NCI-H226 (cell line): ENCODE measurements around the gene FNDC3B.

Experiments
- DNase-seq: peaks from one replicate; pipeline ENCODE4 v3.0.0-alpha.2; 2015

FNDC3B gene

DNA sequence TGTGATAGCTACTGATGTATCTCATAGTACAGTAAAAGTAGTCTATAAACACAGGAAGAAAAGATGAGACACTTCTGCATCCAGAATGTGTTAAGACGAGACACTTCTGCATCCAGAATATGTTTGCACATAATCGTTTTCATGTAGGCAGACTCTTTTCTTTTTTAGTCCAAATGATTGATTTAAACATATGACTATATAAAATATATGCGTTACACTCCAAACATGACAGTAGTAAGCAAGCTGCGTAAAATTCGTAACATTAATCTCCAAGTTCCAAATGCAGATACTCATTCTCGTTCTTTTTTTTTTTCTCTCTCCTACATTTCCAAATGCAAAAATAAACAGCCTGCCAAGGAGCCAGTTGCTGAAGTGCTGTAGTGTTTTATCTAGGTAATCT, 82.6 kb downstream of the FNDC3B start:
- no peak for DNase-seq

DNA sequence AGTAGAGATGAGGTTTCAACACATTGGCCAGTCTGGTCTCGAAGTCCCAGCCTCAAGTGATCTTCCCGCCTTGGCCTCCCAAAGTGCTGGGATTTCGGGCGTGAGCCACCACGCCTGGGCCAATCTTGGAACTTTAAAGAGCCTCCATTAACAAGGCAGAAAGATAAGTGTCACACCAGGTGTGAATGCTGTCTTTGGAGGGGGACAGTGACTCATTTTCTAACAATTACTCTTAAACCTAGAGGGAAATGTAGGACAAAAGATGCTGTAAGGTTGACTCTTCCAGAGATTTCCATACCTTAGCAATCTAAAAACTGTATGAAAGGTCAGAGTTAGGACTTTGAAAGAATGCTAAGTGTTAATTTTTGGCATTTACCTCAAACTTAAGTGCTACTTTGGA, 84.9 kb downstream of the FNDC3B start:
- no peak for DNase-seq

DNA sequence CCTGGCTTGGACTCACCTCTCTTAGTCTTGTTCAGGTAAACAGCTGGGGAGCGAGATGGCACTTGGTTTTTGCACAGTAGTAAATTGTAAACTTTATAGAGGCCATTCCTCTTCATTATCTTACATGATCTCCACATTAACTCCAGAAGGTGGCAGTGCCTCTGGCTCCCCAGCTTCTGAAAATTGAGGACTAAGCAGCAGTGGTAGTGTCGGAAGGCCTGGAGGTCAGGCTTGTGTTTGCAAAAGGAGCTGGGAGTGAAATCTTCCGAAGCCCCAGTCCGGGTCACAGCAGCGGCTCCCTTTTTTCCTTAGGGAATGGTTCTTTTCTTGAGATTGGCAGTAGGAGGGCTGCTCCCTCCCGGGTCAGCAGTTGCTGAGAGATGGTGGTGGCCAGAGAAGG, 85.7 kb downstream of the FNDC3B start:
- DNase-seq, result no peak

DNA sequence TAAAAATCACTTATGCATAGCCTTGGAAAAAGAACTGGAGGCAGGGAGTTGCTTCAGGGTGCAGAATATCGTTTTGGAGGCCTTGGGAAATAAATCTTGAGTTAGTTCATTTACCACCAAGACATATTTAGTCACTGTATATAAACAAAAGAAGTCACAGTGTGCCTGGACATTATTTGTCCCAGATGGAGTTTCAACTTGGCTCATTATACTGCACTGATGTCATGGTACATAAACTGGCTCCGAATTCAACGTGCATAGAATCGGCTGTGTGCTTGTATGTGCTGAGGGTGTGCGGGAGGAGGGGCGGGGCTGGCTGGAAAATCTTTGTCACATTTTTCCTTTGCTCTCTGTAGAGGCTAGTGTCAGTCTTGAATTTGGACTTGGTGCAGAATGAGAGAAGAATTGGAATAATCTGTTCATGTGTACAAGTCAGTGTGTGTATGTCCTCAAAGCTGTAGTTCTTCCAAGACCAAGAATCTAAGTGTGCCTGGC, 86.6 kb downstream of the FNDC3B start:
- DNase-seq, result no peak

DNA sequence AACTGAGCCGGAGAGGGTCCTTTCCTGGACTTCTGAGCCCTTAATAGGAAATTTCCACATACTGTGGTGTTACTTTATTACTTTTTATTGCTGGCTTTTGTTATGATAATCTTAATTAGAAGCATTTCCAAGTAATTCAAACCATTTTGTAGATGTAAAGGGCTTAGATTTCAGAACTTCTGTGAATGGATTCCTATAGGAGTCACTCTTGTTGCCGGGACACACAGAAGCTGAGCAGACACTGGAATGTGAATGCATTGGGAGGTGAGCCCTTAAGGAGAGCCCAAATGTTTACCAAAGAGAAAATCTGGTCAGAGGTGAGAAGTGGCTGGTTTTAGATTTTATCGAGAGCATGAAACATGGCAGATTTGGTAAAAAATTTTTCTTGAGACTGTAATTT, 87.4 kb downstream of the FNDC3B start:
- no peak for DNase-seq

DNA sequence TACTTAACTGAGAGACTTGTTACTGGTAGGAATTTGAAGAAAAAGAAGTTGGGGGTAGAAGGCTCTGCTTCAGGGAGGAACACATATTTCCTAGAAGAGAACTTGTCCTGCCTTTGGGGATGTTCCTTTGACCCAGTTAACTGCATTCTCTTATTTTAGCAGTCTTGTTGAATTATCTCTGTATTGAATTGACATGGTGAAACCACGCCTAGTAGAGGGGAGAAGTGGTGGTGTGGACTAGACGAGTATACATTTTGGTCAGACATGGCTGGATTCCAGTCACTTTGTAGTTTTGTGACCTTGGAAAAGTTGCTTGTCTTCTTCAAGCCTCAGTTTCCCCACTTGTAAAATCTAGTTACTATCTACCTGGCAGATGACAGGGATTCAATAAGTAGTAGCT, 87.8 kb downstream of the FNDC3B start:
- DNase-seq, result no peak

DNA sequence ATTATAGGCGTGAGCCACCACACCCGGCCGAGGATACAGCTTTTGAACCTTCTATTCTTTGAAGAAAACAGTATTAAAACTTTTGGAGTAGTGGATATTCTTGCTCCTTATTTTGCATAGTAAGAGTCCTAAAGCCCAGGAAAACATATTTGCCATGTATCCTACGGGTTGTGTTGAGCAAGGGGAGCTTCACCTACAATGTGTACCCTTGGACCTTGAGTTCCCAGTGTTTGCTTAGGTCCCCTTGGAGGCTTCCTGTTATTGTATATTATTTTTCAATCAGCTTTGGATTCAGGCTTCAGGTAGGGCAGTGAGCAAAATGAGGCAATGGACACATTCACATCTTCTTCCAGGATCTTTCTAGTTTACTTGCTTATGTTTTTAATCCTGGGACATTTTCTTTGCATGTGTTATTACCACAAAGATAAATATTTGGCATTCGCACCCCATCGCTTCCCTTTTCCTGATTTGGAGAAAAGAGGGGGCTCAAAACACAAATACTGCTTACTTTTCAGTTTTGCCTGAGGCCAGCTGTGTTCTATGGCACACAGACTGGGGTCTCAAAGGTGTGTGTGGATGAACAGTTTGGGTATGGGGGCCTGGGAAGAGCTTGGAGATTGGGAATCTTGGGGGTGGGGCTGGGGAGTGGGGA, 88.7 kb downstream of the FNDC3B start:
- no peak for DNase-seq

DNA sequence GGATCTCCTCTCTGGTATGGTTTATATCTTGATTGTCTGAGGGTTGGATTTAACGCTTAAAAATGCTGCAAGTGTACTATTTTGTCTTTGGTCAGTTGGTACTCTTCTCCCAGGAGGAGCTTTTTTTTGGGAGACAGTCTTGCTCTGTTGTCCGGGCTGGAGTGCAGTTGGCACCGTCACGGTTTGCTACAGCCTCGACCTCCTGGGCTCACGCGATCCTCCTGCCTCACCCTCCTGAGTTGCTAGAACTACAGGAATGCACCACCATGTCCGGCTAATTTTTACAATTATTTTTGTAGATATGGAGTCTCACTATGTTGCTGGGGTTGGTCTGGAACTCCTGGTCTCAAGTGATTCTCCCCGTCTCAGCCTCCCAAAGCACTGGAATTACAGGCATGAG, 89.5 kb downstream of the FNDC3B start:
- DNase-seq, result no peak

DNA sequence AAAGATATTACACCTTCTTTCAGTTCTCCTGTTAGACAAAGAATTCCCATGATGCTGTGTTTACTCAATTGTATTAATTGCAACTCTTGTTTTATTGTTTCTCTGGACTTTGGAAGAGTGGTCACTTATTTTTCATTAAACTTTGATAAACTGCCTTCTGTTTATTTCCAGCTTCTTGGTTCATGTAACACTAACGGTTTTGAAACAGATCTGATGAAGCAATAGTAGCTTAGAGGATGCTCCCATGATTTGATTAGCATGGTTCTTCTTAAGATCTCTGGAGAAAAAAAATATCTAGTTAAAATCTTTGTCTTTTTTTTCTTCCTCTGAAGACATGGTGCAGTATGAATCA, 90.1 kb downstream of the FNDC3B start:
- no peak for DNase-seq

DNA sequence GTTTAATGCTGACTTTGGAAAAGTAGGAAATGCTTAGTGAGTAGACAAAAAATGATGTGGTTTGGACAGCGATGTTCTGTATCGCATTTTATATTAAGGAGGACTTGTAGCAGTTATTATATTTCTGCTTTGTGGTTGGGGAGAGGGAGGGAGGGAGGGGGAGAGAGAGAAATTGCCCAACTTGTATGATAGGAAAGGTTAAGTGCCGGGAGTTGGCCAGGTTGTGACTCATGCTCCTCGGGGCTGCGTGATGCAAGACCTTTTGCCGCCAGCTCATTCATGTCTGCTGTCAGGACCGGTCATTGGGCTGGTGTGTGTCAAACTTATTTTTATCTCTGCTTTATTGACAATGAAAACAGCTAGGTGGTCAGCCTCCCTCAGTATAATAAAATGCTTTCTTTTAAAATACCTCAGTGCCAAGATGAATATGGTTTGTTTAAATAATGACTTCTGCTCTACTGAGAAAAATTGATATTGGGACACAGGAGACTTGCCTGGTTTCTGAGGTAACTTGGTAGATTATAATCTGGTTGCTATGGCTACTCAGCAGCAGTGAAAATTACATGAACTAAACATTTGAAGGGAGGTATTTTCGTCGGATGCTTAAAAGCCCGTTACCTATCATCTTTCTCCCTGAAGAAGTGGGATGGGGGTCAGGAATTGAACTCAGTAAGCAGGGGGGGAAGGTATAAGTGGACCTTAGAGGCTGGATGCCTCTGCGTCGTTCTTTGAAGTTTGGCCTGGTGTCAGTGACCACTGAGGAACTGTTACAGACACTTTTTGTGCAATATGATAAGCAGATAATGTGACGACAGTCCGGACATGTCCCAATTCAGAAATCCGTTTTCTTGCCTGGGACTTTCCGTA, 90.7 kb downstream of the FNDC3B start:
- peak; percentile 98 for DNase-seq

DNA sequence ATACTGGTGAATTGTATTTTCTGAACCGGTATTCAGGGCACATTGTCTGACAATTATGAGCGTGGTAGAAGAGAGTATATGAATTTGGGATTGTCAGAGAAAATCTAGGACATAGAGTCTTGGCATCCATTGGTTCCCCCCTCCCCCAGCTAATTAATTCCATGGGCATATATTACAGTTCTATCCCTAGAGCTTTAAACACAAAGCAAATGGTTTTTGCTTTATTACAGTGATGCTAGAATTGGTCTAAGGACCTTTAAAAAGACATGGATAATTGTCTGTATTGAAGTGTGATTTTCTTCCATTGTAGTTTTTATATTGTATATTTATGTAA, 91.3 kb downstream of the FNDC3B start:
- no peak for DNase-seq

DNA sequence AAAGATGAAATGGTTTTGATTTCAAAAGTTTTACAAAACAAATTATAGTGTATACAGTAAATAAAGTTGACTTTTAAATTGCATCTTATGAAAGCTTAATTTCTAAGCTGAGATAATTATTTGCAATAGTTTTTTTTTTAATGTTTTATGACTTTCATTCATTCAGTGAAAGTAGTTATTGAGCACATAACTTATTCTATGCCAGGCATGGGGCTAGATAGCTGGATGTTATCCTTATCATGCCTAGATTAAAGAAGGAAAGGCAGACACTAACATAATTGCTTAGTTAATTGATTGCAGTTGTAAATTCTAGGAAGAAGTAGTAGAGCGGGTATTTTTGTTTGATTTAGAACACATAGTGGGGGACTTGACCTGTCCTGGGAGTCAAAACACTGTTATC, 92.4 kb downstream of the FNDC3B start:
- no peak for DNase-seq

DNA sequence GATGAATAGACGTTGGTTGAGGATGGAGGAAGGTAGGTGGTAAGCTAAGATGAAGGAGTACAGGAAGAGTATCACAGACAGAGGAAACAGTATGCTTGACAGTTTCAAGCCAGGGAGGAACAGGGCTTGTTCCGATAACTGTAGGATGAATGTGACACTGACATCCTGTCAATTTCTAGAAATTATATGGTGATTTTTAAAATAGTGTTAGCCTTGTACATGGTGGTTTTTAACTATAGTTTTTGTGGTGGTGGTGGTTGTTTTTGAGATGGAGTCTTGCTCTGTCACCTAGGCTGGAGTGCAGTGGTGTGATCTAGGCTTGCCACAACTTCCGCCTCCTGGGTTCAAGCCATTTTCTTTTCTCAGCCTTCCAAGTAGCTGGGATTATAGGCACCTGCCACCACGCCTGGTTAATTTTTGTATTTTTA, 92.8 kb downstream of the FNDC3B start:
- DNase-seq, result no peak

DNA sequence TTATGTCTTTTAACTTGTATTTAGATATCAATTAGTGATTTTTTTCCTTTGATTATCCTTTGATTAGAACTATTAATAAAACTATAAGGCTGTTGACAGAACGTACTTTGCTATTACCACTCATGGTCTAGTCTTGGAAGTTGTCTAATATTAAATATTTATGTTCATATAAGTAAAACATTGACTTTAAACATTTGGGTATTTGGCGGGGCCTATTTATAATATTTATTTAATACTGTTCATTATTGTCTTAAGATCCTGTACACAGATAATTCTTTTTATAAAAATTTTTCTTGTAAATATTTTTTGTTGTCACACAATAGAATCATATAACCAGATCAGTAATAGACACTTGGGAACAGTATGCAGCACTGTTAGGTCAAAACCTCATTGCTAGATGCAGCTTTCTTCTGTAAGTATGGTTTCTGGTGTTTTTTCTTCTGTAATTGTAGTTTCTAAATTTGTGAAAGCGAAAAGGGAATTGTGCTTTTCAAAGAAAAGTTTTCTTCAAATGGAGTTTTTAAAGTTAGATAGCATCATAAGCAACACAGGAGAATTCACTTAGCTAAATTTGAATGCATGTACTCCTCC, 93.4 kb downstream of the FNDC3B start:
- no peak for DNase-seq

DNA sequence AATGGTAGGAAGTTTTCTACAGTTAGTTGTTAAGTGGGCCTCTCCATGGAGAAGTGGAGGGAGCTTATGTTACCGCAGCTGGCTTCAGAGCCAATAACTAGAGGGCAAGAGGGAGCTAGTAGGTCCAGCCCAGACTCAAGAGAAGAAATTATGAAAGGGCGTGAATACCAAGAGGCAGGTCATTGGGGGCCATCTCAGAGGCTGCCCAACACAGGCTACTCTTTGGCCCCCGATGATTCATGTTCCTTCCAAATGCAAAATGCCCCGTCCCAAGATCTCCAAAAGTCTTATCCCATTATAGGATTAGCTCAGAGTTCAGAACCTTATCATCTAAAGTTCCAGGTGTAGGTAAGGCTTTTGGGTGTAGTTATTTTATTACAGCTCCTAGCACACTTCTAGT, 94.5 kb downstream of the FNDC3B start:
- no peak for DNase-seq

DNA sequence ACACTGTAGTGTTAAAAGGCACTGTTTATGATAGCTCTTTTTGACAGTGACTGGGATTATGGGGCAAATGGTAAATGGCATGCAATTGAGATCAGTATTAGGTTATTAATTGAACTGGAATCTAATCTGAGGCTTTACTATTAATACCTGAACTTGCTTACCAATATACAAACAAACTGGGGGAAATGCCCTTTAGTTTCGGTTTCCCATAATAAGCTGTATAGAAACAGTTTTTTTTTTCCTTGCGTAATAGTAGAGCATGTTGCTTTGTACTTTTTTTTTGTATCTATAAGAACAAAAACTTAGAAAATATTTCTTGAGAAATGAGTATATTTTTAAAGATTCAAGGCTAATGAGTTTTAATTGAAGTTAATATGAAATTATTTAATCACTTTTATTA, 95.0 kb downstream of the FNDC3B start:
- DNase-seq, result no peak

DNA sequence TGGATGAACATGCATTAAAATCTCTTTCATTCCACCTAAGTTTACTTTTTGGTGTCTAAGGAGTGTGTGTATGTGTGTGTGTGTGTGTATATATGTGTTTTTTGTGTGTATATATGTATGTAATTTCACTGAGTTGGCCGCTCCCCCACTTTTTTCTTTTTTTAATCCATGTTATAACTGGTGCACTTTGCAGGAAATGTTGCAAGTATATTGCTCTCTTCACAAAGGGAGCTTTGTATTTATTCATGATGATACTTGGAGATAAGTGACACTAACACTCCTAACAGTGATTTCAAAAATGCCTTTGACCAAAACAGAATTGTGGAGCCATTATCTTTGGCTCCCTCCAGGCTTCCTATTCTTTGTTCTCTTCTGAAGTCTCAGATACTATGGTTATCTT, 95.8 kb downstream of the FNDC3B start:
- DNase-seq, result no peak

DNA sequence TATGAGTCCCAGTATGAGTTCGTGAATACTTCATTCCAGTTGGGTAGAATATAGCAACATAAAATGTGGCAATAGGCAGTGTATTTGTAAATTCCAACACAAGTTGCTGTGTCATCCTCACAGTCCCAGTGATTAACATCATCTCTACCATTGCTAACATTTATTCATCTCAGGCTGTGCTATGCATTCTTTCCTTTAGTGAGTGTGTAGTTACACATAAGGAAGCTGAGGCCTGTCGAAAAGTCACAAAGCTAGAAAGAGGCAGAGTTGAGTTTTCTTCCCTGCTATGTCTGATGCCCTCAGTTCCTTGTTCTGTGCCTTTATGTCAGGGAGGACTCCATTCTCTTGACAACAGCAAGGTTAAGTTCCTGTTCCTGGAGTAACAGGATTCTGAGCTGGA, 96.4 kb downstream of the FNDC3B start:
- peak; percentile 10 for DNase-seq

DNA sequence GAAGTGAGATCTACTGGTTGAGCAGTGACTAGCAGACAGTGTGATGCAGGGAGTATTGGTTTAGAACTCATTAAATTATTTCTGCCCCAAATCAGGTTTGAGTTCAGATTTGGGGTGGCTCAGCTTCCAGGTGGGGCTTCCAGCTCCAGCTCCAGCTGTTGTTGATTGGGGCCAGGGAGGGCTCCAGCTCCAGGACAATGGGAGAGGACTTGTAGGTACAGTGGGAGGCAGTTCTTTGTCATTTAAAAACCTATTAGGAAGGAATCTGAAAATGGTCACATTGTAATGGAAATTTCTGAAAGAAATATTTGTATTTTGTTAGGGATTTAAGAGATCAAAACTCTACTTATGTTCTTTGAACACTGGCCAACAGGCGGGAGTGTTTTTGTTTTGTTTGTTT, 97.0 kb downstream of the FNDC3B start:
- no peak for DNase-seq

DNA sequence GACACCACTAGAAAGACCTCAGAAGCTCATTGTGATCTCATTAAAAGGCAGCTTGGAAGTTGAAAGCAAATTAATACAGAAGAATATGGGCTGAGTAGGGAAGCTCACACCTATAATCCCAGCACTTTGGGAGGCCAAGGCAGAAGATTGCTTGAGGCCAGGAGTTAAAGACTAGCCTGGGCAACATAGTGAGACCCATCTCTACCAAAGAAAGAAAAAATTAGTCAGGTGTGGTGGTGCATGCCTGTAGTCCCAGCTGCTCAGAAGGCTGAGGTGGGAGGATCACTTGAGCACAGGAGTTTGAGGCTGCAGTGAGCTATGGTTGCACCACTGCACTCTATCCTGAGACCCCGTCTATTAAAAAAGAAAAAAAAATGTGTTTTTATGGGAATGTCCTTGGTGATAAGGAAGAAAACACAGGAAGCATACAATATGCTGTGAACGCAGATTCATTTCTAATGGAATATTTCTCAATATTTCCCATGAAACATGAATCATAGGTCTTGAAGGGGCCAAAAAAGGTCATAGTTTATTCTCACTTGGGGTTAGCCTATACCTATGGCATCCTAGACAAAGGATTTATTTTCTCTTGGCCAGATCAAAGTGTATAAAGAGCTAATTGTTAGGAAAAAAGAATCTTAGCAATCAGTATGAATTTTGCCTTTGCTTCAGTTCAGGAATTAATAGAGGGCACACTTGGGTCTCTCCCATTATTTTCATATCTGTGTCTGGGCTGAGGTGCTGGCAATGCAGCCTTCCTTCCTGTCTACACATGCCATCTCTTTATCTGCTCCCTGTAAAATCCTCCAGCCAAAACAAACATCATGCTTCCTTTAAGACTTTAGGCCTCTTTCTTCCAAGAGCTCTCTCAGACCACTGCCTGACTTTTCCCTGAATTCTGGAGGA, 98.2 kb downstream of the FNDC3B start:
- DNase-seq, result peak; percentile 76

DNA sequence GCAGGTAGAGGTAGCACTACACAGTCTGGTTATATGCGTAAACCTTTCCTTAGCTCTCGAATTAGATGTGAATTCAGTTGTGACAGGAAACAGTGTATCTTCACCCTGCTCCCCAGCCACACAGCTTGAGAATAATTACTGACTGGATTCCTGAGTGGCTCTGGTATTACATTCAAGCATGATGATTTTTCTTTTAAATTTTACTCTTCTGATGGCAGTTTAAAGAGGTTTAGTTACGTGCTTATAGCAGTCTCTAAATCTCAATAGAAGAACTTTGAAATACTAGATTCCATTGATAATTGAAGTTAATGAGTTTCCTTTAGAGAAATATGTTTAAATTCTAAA, 98.8 kb downstream of the FNDC3B start:
- DNase-seq, result no peak

DNA sequence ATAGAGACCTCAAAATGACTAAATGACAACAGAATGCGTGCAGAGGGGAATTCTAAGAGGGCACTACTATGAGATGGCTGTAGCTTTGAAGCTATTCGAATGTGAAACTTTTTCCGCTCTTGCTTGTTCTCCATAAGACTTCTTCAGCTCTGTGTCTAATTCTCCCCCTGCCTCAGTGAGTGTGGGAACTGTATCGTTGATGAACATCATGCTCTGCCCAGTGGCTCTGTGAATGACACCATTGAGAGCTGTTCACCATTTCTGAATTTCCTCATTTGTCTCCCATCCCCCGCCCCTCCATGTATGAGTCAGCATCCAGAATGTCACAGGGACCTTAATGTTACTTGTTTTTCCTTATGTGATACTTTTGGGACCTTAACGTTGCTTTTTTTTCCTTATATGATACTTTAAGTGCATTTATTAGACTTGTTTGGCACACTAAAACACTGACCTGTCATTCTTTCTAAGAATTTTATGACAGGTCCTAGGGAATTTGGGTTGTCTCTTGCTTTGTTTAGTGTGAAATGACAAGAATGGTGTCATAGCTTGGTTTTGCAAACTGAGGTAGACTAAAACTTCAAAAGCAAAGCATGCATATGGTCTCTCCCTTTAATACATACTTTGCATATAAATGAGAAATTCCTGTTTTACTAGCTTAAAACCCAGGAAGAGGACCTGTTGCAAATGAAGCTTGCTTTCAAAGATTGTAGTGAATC, 99.6 kb downstream of the FNDC3B start:
- no peak for DNase-seq
